H1 (cell line): Measurements from ENCODE around the gene PPP3CB. TPM values are rescaled to one million over a fixed set of nuclear protein-coding genes. Genes with fewer than 3 reads are reported as not detected.

Source experiments
- CTCF ChIA-PET: fragments of 300-600 bp; sonication (Branson Sonifier 250); formaldehyde crosslinking; loops from one replicate; lab custom pipeline; 2021; ENCODE audit not compliant: partially characterized antibody; lab: Charles Lee
- POLR2A ChIA-PET: fragments of 300-600 bp; sonication (Branson Sonifier 250); formaldehyde crosslinking; loops from one replicate; lab custom pipeline; 2021; ENCODE audit warnings: inconsistent platforms; ENCODE audit not compliant: partially characterized antibody; lab: Charles Lee
- DNase-seq, 2 experiments: peaks; one replicate each; pipeline versions ENCODE4 v3.0.0 to v3.0.0-alpha.2; 2010 to 2022; ENCODE audit warnings: low spot score in 2 of 2, low read depth in 1 of 2, mixed read lengths in 1 of 2
- FAIRE-seq: peaks from 2 replicates; lab custom pipeline; 2011; peaks lifted over from hg19 to GRCh38; lab: Jason Lieb, UNC
- H2AFZ ChIP-seq: 2 replicates; pipeline ENCODE4 v1.8.1; 2012; ENCODE audit warnings: low read length, inconsistent platforms
- H2AK5ac ChIP-seq: 2 replicates; pipeline ENCODE4 v1.6.1; 2013; ENCODE audit warnings: low read depth, low read length
- H2BK120ac ChIP-seq: replicated peaks from 2 replicates; pipeline ENCODE3; 2013; ENCODE audit warnings: low read depth, low read length, inconsistent platforms
- H2BK12ac ChIP-seq: 2 replicates; pipeline ENCODE4 v1.6.1; 2013; ENCODE audit warnings: low read depth, low read length
- H2BK15ac ChIP-seq: 2 replicates; pipeline ENCODE4 v1.6.1; 2013; ENCODE audit warnings: low read length
- H2BK20ac ChIP-seq: 2 replicates; pipeline ENCODE4 v1.6.1; 2013; ENCODE audit warnings: low read length
- H2BK5ac ChIP-seq: 2 replicates; pipeline ENCODE4 v1.6.1; 2013; ENCODE audit warnings: low read depth, low read length
- H3K14ac ChIP-seq: 2 replicates; pipeline ENCODE4 v1.6.1; 2013; ENCODE audit warnings: inconsistent platforms; ENCODE audit not compliant: insufficient read length
- H3K18ac ChIP-seq: 2 replicates; pipeline ENCODE4 v1.6.1; 2013; ENCODE audit warnings: low read length; ENCODE audit errors: extremely low read depth
- H3K23ac ChIP-seq: 2 replicates; pipeline ENCODE4 v1.6.1; 2013; ENCODE audit warnings: inconsistent platforms; ENCODE audit not compliant: insufficient read length
- H3K23me2 ChIP-seq: 2 replicates; pipeline ENCODE4 v1.6.1; 2013; ENCODE audit warnings: low read depth, low read length
- H3K27ac ChIP-seq: 2 replicates; pipeline ENCODE4 v1.6.1; 2011; ENCODE audit warnings: low read depth, low read length, inconsistent platforms
- H3K27me3 ChIP-seq, 4 experiments: replicated peaks in 1 of 4; 1 replicate in 1 of 4; 2 replicates in 3 of 4; pipeline versions ENCODE4 v1.6.1 to v1.8.1; 2011 to 2013; ENCODE audit warnings: low read length in 3 of 4, mild to moderate bottlenecking in 3 of 4, inconsistent platforms in 2 of 4, mixed read lengths in 2 of 4, moderate library complexity in 1 of 4; ENCODE audit not compliant: control insufficient read depth in 3 of 4, insufficient read depth in 3 of 4; ENCODE audit errors: extremely low read depth in 1 of 4
- H3K36me3 ChIP-seq, 4 experiments: 2 replicates each; pipeline versions ENCODE4 v1.6.1 to v1.8.1; 2011 to 2013; ENCODE audit warnings: mild to moderate bottlenecking in 4 of 4, low read length in 3 of 4, moderate library complexity in 2 of 4, control low read depth in 1 of 4, inconsistent platforms in 1 of 4; ENCODE audit not compliant: insufficient read depth in 4 of 4, control insufficient read depth in 2 of 4
- H3K4ac ChIP-seq: replicated peaks from 2 replicates; pipeline ENCODE3; 2013; ENCODE audit warnings: low read length, low read depth, mixed read lengths, inconsistent platforms; ENCODE audit not compliant: insufficient read length
- H3K4me1 ChIP-seq, 4 experiments: replicated peaks in 1 of 4; 1 replicate in 1 of 4; 2 replicates in 3 of 4; pipeline versions ENCODE4 v1.6.1 to v1.8.1; 2011 to 2013; ENCODE audit warnings: low read length in 3 of 4, inconsistent platforms in 2 of 4, mixed read lengths in 1 of 4; ENCODE audit not compliant: insufficient read depth in 4 of 4, control insufficient read depth in 3 of 4
- H3K4me2 ChIP-seq, 2 experiments: 2 replicates each; pipeline versions ENCODE4 v1.6.1 to v1.8.1; 2011 to 2013; ENCODE audit warnings: low read depth in 2 of 2, low read length in 2 of 2, control low read depth in 1 of 2, inconsistent platforms in 1 of 2, mild to moderate bottlenecking in 1 of 2; ENCODE audit not compliant: insufficient read depth in 1 of 2
- H3K4me3 ChIP-seq, 4 experiments: fragments of 200-600, 300-600 bp in 1 of 4; sonication (generic), shearing (Covaris generic), sonication (Bioruptor Twin) in 1 of 4; 2 replicates each; pipeline versions ENCODE4 v1.5.1 to v1.8.1; 2011 to 2016; ENCODE audit warnings: low read length in 4 of 4, low read depth in 3 of 4, control low read depth in 2 of 4, inconsistent platforms in 2 of 4, mild to moderate bottlenecking in 2 of 4, mixed read lengths in 1 of 4, moderate library complexity in 1 of 4; ENCODE audit not compliant: insufficient read depth in 2 of 4; ENCODE audit errors: extremely low read depth in 1 of 4
- H3K56ac ChIP-seq: replicated peaks from 2 replicates; pipeline ENCODE3; 2013; ENCODE audit warnings: low read depth, mild to moderate bottlenecking, mixed read lengths, low read length, inconsistent platforms; ENCODE audit not compliant: insufficient read length
- H3K79me1 ChIP-seq: 2 replicates; pipeline ENCODE4 v1.6.1; 2013; ENCODE audit warnings: low read depth, low read length, control low read depth
- H3K79me2 ChIP-seq, 2 experiments: 2 replicates each; pipeline versions ENCODE4 v1.6.1 to v1.8.1; 2012 to 2013; ENCODE audit warnings: low read length in 2 of 2, mild to moderate bottlenecking in 2 of 2, inconsistent platforms in 1 of 2; ENCODE audit not compliant: insufficient read depth in 2 of 2, control insufficient read depth in 1 of 2
- H3K9ac ChIP-seq, 4 experiments: replicated peaks in 1 of 4; 1 replicate in 1 of 4; 2 replicates in 3 of 4; pipeline versions ENCODE4 v1.6.1 to v1.8.1; 2011 to 2013; ENCODE audit warnings: low read depth in 3 of 4, low read length in 3 of 4, control low read depth in 2 of 4, mild to moderate bottlenecking in 2 of 4, moderate library complexity in 2 of 4, inconsistent platforms in 1 of 4; ENCODE audit errors: extremely low read depth in 1 of 4
- H3K9me3 ChIP-seq, 2 experiments: 2 replicates each; pipeline versions ENCODE4 v1.6.1 to v1.8.1; 2012 to 2013; ENCODE audit warnings: mild to moderate bottlenecking in 2 of 2, moderate library complexity in 2 of 2, control low read depth in 1 of 2, inconsistent platforms in 1 of 2, low read depth in 1 of 2, low read length in 1 of 2, mixed read lengths in 1 of 2; ENCODE audit not compliant: insufficient read depth in 2 of 2
- H4K20me1 ChIP-seq, 2 experiments: replicated peaks in 1 of 2; 2 replicates each; pipeline versions ENCODE3 to v1.8.1; 2011 to 2013; ENCODE audit warnings: inconsistent platforms in 2 of 2, low read length in 2 of 2, mild to moderate bottlenecking in 1 of 2; ENCODE audit not compliant: insufficient read depth in 2 of 2, control insufficient read depth in 1 of 2
- H4K5ac ChIP-seq: 2 replicates; pipeline ENCODE4 v1.6.1; 2013; ENCODE audit warnings: low read length, low read depth, mixed read lengths, inconsistent platforms; ENCODE audit not compliant: insufficient read length
- H4K8ac ChIP-seq: 2 replicates; pipeline ENCODE4 v1.8.0; 2013; ENCODE audit warnings: mild to moderate bottlenecking, moderate library complexity, low read length, inconsistent platforms; ENCODE audit not compliant: insufficient read depth; ENCODE audit errors: extremely low read depth
- H4K91ac ChIP-seq: replicated peaks from 2 replicates; pipeline ENCODE3; 2013; ENCODE audit warnings: low read length, mixed read lengths, inconsistent platforms; ENCODE audit not compliant: insufficient read length
- ASH2L ChIP-seq: fragments of 200-600, 300-600 bp; sonication (generic); IDR thresholded peaks from one replicate; pipeline ENCODE4 v1.7.1; 2017; ENCODE audit warnings: low read length
- CEBPB ChIP-seq: IDR thresholded peaks from 2 replicates; pipeline ENCODE4 v1.6.1; 2012; ENCODE audit warnings: low read depth, low read length
- CREB1 ChIP-seq: IDR thresholded peaks from 2 replicates; pipeline ENCODE4 v1.6.1; 2012; ENCODE audit warnings: inconsistent platforms
- GABPA ChIP-seq: IDR thresholded peaks from 2 replicates; pipeline ENCODE4 v1.6.1; 2011; ENCODE audit warnings: mild to moderate bottlenecking, low read length, moderate library complexity, borderline replicate concordance; ENCODE audit not compliant: insufficient read depth
- POU5F1 ChIP-seq: IDR thresholded peaks from 2 replicates; pipeline ENCODE4 v1.6.1; 2011; ENCODE audit warnings: low read depth, mild to moderate bottlenecking, low read length, moderate library complexity
- RNF2 ChIP-seq: fragments of 200-900, 300-1000 bp; sonication (generic); IDR thresholded peaks from 2 replicates; pipeline ENCODE4 v1.7.1; 2016; ENCODE audit warnings: borderline replicate concordance, low read depth, mild to moderate bottlenecking, antibody characterized with exemption, low read length; ENCODE audit not compliant: poor library complexity, severe bottlenecking; ENCODE audit errors: missing control alignments
- SP1 ChIP-seq: IDR thresholded peaks from 2 replicates; pipeline ENCODE4 v1.6.1; 2011; ENCODE audit warnings: low read depth, low read length
- SP4 ChIP-seq: IDR thresholded peaks from 2 replicates; pipeline ENCODE4 v1.6.1; 2012; ENCODE audit warnings: low read length, inconsistent platforms
- SRF ChIP-seq: IDR thresholded peaks from 2 replicates; pipeline ENCODE4 v1.6.1; 2011; ENCODE audit warnings: mild to moderate bottlenecking, low read depth, low read length, moderate library complexity
- TAF7 ChIP-seq: optimal IDR thresholded peaks from 2 replicates; pipeline ENCODE3; 2011; ENCODE audit warnings: low read depth, mild to moderate bottlenecking, inconsistent platforms, low read length, moderate library complexity, borderline replicate concordance
- TCF12 ChIP-seq: IDR thresholded peaks from 2 replicates; pipeline ENCODE4 v1.6.1; 2011; ENCODE audit warnings: low read depth, mild to moderate bottlenecking, low read length
- WGBS, 2 experiments: shearing (Covaris generic) in 1 of 2; methylation state at CpG; one replicate each; pipeline versions ENCODE4 v1.1.6 to v1.1.7; 2013 to 2015; ENCODE audit warnings: low lambda C conversion rate in 2 of 2, mixed read lengths in 2 of 2, inconsistent platforms in 1 of 2, low coverage in 1 of 2, missing lambda C conversion rate in 1 of 2; ENCODE audit not compliant: insufficient replicate concordance in 2 of 2, insufficient coverage in 1 of 2, insufficient read length in 1 of 2; ENCODE audit errors: extremely low coverage in 1 of 2, missing lambda C conversion rate in 1 of 2; 5-methylcytosine and 5-hydroxymethylcytosine counted together
- polyA plus RNA-seq, 7 experiments: library from polyadenylated mRNA; depleted of rRNA in 3 of 7; stranded (reverse) in 5 of 7; unstranded in 2 of 7; fragments of >200 nt in 5 of 7; fragments of 200-250 nt in 2 of 7; gene quantifications; 1 replicate in 5 of 7; 2 replicates in 1 of 7; 4 replicates in 1 of 7; pipeline versions ENCODE4 v1.2.1 to v1.2.3, GENCODE V29; 2011 to 2013; ENCODE audit warnings: missing spikeins in 2 of 7, mixed read lengths in 2 of 7
- total RNA-seq: library from RNA; stranded (reverse); fragmentation: NEBNext Ultra II Directional; extraction: Animal tissue kit (Norgen Biotek cat#: 25700); gene quantifications from 2 replicates; pipeline ENCODE4 v1.2.1, GENCODE V29; 2021
- TF ChIP-seq, protein P1 (sequence below): IDR thresholded peaks from 2 replicates; pipeline ENCODE4 v1.6.1; 2012; ENCODE audit warnings: low read length, inconsistent platforms

PPP3CB gene
- total and polyA plus RNA-seq, 2 of the 8 experiments (the other 6 are each of a cell fraction or from before 2014, with no cell fraction given): 10.5 to 36.3 TPM

- Histone ChIP-seq H3K27ac (no peak overlapping the region), H3K79me2 (peaks cover 0 to 12% of the 10 kb centered on the region in 2 experiments; a peak in 2 of 4 replicates), H4K20me1 (no peaks in the 10 kb centered on the region), H3K27me3 (no peaks in the 10 kb centered on the region), H3K18ac (no peak overlapping the region), H3K4me3 (no peak overlapping the region), H2BK20ac (no peak overlapping the region), H4K5ac (no peak overlapping the region), H2BK5ac (no peak overlapping the region), H4K91ac (no peak overlapping the region), H3K79me1 (peaks cover 2% of the 10 kb centered on the region; the same call in 1 of the 2 replicates), H2BK15ac (no peak overlapping the region), H3K4me1 (peaks cover 2 to 8% (median 4%) of the 10 kb centered on the region in 4 experiments; a peak in 5 of 7 replicates), H2BK120ac (no peak overlapping the region), H3K4me2 (no peak overlapping the region), H3K23ac (no peak overlapping the region), H3K36me3 (no peaks in the 10 kb centered on the region), H2AFZ (no peak overlapping the region), H3K9ac (no peak overlapping the region), H3K56ac (no peak overlapping the region), H2AK5ac (no peak overlapping the region), H4K8ac (no peak overlapping the region), H3K9me3 (no peaks in the 10 kb centered on the region), H2BK12ac (no peak overlapping the region), H3K14ac (no peak overlapping the region), H3K23me2 (peaks cover 7% of the 10 kb centered on the region), H3K4ac (no peak overlapping the region)
- POLR2A ChIA-PET: no interaction called here
- DNase-seq (no peak), FAIRE-seq (no peak)
- WGBS, 2 experiments: 94% methylated on average over 3 of the region's 3 CpGs; no CpG with 5 or more reads in 1 of the 2 experiments
- CTCF ChIA-PET: interaction anchor here (1.1 kb wide), 1 partner anchor 85 kb away, joined by 3 read pairs; no protein-coding TSS in a partner anchor
- TF ChIP-seq SP1 (no peak), CEBPB (no peak), SRF (no peak), TCF12 (no peak), CREB1 (no peak), ASH2L (no peak), GABPA (no peak), SP4 (no peak), RNF2 (no peak), TAF7 (no peak), POU5F1 (no peak)
- TF ChIP-seq, protein P1, sequence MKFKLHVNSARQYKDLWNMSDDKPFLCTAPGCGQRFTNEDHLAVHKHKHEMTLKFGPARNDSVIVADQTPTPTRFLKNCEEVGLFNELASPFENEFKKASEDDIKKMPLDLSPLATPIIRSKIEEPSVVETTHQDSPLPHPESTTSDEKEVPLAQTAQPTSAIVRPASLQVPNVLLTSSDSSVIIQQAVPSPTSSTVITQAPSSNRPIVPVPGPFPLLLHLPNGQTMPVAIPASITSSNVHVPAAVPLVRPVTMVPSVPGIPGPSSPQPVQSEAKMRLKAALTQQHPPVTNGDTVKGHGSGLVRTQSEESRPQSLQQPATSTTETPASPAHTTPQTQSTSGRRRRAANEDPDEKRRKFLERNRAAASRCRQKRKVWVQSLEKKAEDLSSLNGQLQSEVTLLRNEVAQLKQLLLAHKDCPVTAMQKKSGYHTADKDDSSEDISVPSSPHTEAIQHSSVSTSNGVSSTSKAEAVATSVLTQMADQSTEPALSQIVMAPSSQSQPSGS: no peak
These were observed 79.3 kb downstream of the PPP3CB start for GRCh38 chr10:73416571-73416970.
